Omental fat pad (tissue), 4 donors: ENCODE results near the gene GOT2. TPM values are rescaled to one million over a fixed set of nuclear protein-coding genes. Genes with fewer than 3 reads are reported as not detected.
"Not testable (repeated sequence)": the region's sequence is repeated elsewhere in the genome, so short reads cannot be mapped to it uniquely, and the experiment has no call there.

Experiments used
- ATAC-seq: fragments of 150-250 bp; one replicate; pipeline ENCODE4 v1.9.1; 2016; ENCODE audit warnings: mild to moderate bottlenecking, moderate library complexity; ENCODE audit not compliant: low FRiP score
- DNase-seq: peaks from one replicate; pipeline ENCODE4 v3.0.0-alpha.2; 2019; ENCODE audit warnings: low spot score
- CTCF ChIP-seq, 3 donors: fragments of 450-650 bp; IDR thresholded peaks; one replicate each; pipeline ENCODE4 v1.5.1; 2016 to 2017; ENCODE audit warnings: antibody characterized with exemption in 3 of 3, mild to moderate bottlenecking in 3 of 3, moderate library complexity in 2 of 3
- small RNA-seq: library from RNA; depleted of rRNA; stranded (forward); fragments of <200 nt; gene quantifications from one replicate; pipeline ENCODE3, GENCODE V24; 2016
- total RNA-seq, 4 donors: library from RNA; depleted of rRNA; stranded (reverse); fragments of >200 nt; gene quantifications; one replicate each; pipeline ENCODE4 v1.1.0, GENCODE V29; 2016

Gene GOT2
- total RNA-seq, 4 donors from 2014 or later, result 20.6 to 30.7 (median 27.4) TPM

GRCh38 chr16:58670177-58670576 lies 63.9 kb downstream of the GOT2 start:
- no peak for DNase-seq
- ATAC-seq, result no peak
- no peak for TF ChIP-seq CTCF (IDR thresholded peaks at IDR 0.05)

- ATAC-seq, result no peak
- no peak for DNase-seq
- TF ChIP-seq CTCF (IDR thresholded peaks at IDR 0.05), result no peak
Measured at GRCh38 chr16:58665200-58665599, 68.9 kb downstream of the GOT2 start.

GRCh38 chr16:58661199-58661830 lies 72.8 kb downstream of the GOT2 start:
- no peak for TF ChIP-seq CTCF (IDR thresholded peaks at IDR 0.05)
- DNase-seq, result no peak
- peak; percentile 92 for ATAC-seq

- not testable (repeated sequence) for DNase-seq, ATAC-seq
Measured at GRCh38 chr16:58659911-58660310, 74.2 kb downstream of the GOT2 start.

GRCh38 chr16:58658796-58659211 lies 75.3 kb downstream of the GOT2 start:
- ATAC-seq (no peak), DNase-seq (no peak)
- no peak for TF ChIP-seq CTCF (IDR thresholded peaks at IDR 0.05)

Small RNA genes lying within 50 kb of the gene (small RNA-seq; reads per million reads assigned to genes)
- gene RN7SL143P (not detected), gene RNU6-1155P (not detected)

Other genes with a start within 250 kb of the GOT2 start
- gene NDRG4, start 234.2 kb downstream of the GOT2 start, total RNA-seq, result 10 to 100 TPM in 3 of 4 donors, 1 to 10 TPM in 1; 9.5 to 47.0 (median 21.3) TPM
- gene SETD6, start 218.8 kb downstream of the GOT2 start, total RNA-seq, result 10 to 100 TPM; 16.0 to 37.2 (median 19.0) TPM
- 100 to 1,000 TPM in 2 of 4 donors, 10 to 100 TPM in 2; 85.4 to 132 (median 103) TPM for gene CNOT1, start 104.5 kb downstream of the GOT2 start, total RNA-seq
- gene SLC38A7, start 49.5 kb downstream of the GOT2 start, total RNA-seq, result 10 to 100 TPM in 3 of 4 donors, 1 to 10 TPM in 1; 8.0 to 22.9 (median 17.8) TPM